ENCODE results near the gene DLAT.

GRCh38 chr11:112033902-112034301, 8.7 kb downstream of the DLAT start:
- TF ChIP-seq, protein P1, sequence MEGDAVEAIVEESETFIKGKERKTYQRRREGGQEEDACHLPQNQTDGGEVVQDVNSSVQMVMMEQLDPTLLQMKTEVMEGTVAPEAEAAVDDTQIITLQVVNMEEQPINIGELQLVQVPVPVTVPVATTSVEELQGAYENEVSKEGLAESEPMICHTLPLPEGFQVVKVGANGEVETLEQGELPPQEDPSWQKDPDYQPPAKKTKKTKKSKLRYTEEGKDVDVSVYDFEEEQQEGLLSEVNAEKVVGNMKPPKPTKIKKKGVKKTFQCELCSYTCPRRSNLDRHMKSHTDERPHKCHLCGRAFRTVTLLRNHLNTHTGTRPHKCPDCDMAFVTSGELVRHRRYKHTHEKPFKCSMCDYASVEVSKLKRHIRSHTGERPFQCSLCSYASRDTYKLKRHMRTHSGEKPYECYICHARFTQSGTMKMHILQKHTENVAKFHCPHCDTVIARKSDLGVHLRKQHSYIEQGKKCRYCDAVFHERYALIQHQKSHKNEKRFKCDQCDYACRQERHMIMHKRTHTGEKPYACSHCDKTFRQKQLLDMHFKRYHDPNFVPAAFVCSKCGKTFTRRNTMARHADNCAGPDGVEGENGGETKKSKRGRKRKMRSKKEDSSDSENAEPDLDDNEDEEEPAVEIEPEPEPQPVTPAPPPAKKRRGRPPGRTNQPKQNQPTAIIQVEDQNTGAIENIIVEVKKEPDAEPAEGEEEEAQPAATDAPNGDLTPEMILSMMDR (IDR thresholded peaks at IDR 0.05; ENCODE audit: low read depth, low read length): no peak
- no peak for TF ChIP-seq EZH2phosphoT487 (IDR thresholded peaks at IDR 0.05; ENCODE audit: low read depth)
